H1 (cell line): ENCODE data around the gene EPYC. TPM values are rescaled to one million over a fixed set of nuclear protein-coding genes. Genes with fewer than 3 reads are reported as not detected.
A peak's percentile ranks its signal among the peaks of the same experiment; 100 is the strongest.

Experiments
- CTCF ChIA-PET: fragments of 300-600 bp; sonication (Branson Sonifier 250); formaldehyde crosslinking; loops from one replicate; lab custom pipeline; 2021; ENCODE audit not compliant: partially characterized antibody; lab: Charles Lee
- POLR2A ChIA-PET: fragments of 300-600 bp; sonication (Branson Sonifier 250); formaldehyde crosslinking; loops from one replicate; lab custom pipeline; 2021; ENCODE audit warnings: inconsistent platforms; ENCODE audit not compliant: partially characterized antibody; lab: Charles Lee
- DNase-seq, 2 experiments: peaks; one replicate each; pipeline versions ENCODE4 v3.0.0 to v3.0.0-alpha.2; 2010 to 2022; ENCODE audit warnings: low spot score in 2 of 2, low read depth in 1 of 2, mixed read lengths in 1 of 2
- FAIRE-seq: peaks from 2 replicates; lab custom pipeline; 2011; peaks lifted over from hg19 to GRCh38; lab: Jason Lieb, UNC
- H2AFZ ChIP-seq: 2 replicates; pipeline ENCODE4 v1.8.1; 2012; ENCODE audit warnings: low read length, inconsistent platforms
- H2AK5ac ChIP-seq: 2 replicates; pipeline ENCODE4 v1.6.1; 2013; ENCODE audit warnings: low read depth, low read length
- H2BK120ac ChIP-seq: replicated peaks from 2 replicates; pipeline ENCODE3; 2013; ENCODE audit warnings: low read depth, low read length, inconsistent platforms
- H2BK12ac ChIP-seq: 2 replicates; pipeline ENCODE4 v1.6.1; 2013; ENCODE audit warnings: low read depth, low read length
- H2BK15ac ChIP-seq: 2 replicates; pipeline ENCODE4 v1.6.1; 2013; ENCODE audit warnings: low read length
- H2BK20ac ChIP-seq: 2 replicates; pipeline ENCODE4 v1.6.1; 2013; ENCODE audit warnings: low read length
- H2BK5ac ChIP-seq: 2 replicates; pipeline ENCODE4 v1.6.1; 2013; ENCODE audit warnings: low read depth, low read length
- H3K14ac ChIP-seq: 2 replicates; pipeline ENCODE4 v1.6.1; 2013; ENCODE audit warnings: inconsistent platforms; ENCODE audit not compliant: insufficient read length
- H3K18ac ChIP-seq: 2 replicates; pipeline ENCODE4 v1.6.1; 2013; ENCODE audit warnings: low read length; ENCODE audit errors: extremely low read depth
- H3K23ac ChIP-seq: 2 replicates; pipeline ENCODE4 v1.6.1; 2013; ENCODE audit warnings: inconsistent platforms; ENCODE audit not compliant: insufficient read length
- H3K23me2 ChIP-seq: 2 replicates; pipeline ENCODE4 v1.6.1; 2013; ENCODE audit warnings: low read depth, low read length
- H3K27ac ChIP-seq: 2 replicates; pipeline ENCODE4 v1.6.1; 2011; ENCODE audit warnings: low read depth, low read length, inconsistent platforms
- H3K27me3 ChIP-seq, 4 experiments: replicated peaks in 1 of 4; 1 replicate in 1 of 4; 2 replicates in 3 of 4; pipeline versions ENCODE4 v1.6.1 to v1.8.1; 2011 to 2013; ENCODE audit warnings: low read length in 3 of 4, mild to moderate bottlenecking in 3 of 4, inconsistent platforms in 2 of 4, mixed read lengths in 2 of 4, moderate library complexity in 1 of 4; ENCODE audit not compliant: control insufficient read depth in 3 of 4, insufficient read depth in 3 of 4; ENCODE audit errors: extremely low read depth in 1 of 4
- H3K36me3 ChIP-seq, 4 experiments: 2 replicates each; pipeline versions ENCODE4 v1.6.1 to v1.8.1; 2011 to 2013; ENCODE audit warnings: mild to moderate bottlenecking in 4 of 4, low read length in 3 of 4, moderate library complexity in 2 of 4, control low read depth in 1 of 4, inconsistent platforms in 1 of 4; ENCODE audit not compliant: insufficient read depth in 4 of 4, control insufficient read depth in 2 of 4
- H3K4ac ChIP-seq: replicated peaks from 2 replicates; pipeline ENCODE3; 2013; ENCODE audit warnings: low read length, low read depth, mixed read lengths, inconsistent platforms; ENCODE audit not compliant: insufficient read length
- H3K4me1 ChIP-seq, 4 experiments: replicated peaks in 1 of 4; 1 replicate in 1 of 4; 2 replicates in 3 of 4; pipeline versions ENCODE4 v1.6.1 to v1.8.1; 2011 to 2013; ENCODE audit warnings: low read length in 3 of 4, inconsistent platforms in 2 of 4, mixed read lengths in 1 of 4; ENCODE audit not compliant: insufficient read depth in 4 of 4, control insufficient read depth in 3 of 4
- H3K4me2 ChIP-seq, 2 experiments: 2 replicates each; pipeline versions ENCODE4 v1.6.1 to v1.8.1; 2011 to 2013; ENCODE audit warnings: low read depth in 2 of 2, low read length in 2 of 2, control low read depth in 1 of 2, inconsistent platforms in 1 of 2, mild to moderate bottlenecking in 1 of 2; ENCODE audit not compliant: insufficient read depth in 1 of 2
- H3K4me3 ChIP-seq, 4 experiments: fragments of 200-600, 300-600 bp in 1 of 4; sonication (generic), shearing (Covaris generic), sonication (Bioruptor Twin) in 1 of 4; 2 replicates each; pipeline versions ENCODE4 v1.5.1 to v1.8.1; 2011 to 2016; ENCODE audit warnings: low read length in 4 of 4, low read depth in 3 of 4, control low read depth in 2 of 4, inconsistent platforms in 2 of 4, mild to moderate bottlenecking in 2 of 4, mixed read lengths in 1 of 4, moderate library complexity in 1 of 4; ENCODE audit not compliant: insufficient read depth in 2 of 4; ENCODE audit errors: extremely low read depth in 1 of 4
- H3K56ac ChIP-seq: replicated peaks from 2 replicates; pipeline ENCODE3; 2013; ENCODE audit warnings: low read depth, mild to moderate bottlenecking, mixed read lengths, low read length, inconsistent platforms; ENCODE audit not compliant: insufficient read length
- H3K79me1 ChIP-seq: 2 replicates; pipeline ENCODE4 v1.6.1; 2013; ENCODE audit warnings: low read depth, low read length, control low read depth
- H3K79me2 ChIP-seq, 2 experiments: 2 replicates each; pipeline versions ENCODE4 v1.6.1 to v1.8.1; 2012 to 2013; ENCODE audit warnings: low read length in 2 of 2, mild to moderate bottlenecking in 2 of 2, inconsistent platforms in 1 of 2; ENCODE audit not compliant: insufficient read depth in 2 of 2, control insufficient read depth in 1 of 2
- H3K9ac ChIP-seq, 4 experiments: replicated peaks in 1 of 4; 1 replicate in 1 of 4; 2 replicates in 3 of 4; pipeline versions ENCODE4 v1.6.1 to v1.8.1; 2011 to 2013; ENCODE audit warnings: low read depth in 3 of 4, low read length in 3 of 4, control low read depth in 2 of 4, mild to moderate bottlenecking in 2 of 4, moderate library complexity in 2 of 4, inconsistent platforms in 1 of 4; ENCODE audit errors: extremely low read depth in 1 of 4
- H3K9me3 ChIP-seq, 2 experiments: 2 replicates each; pipeline versions ENCODE4 v1.6.1 to v1.8.1; 2012 to 2013; ENCODE audit warnings: mild to moderate bottlenecking in 2 of 2, moderate library complexity in 2 of 2, control low read depth in 1 of 2, inconsistent platforms in 1 of 2, low read depth in 1 of 2, low read length in 1 of 2, mixed read lengths in 1 of 2; ENCODE audit not compliant: insufficient read depth in 2 of 2
- H4K20me1 ChIP-seq, 2 experiments: replicated peaks in 1 of 2; 2 replicates each; pipeline versions ENCODE3 to v1.8.1; 2011 to 2013; ENCODE audit warnings: inconsistent platforms in 2 of 2, low read length in 2 of 2, mild to moderate bottlenecking in 1 of 2; ENCODE audit not compliant: insufficient read depth in 2 of 2, control insufficient read depth in 1 of 2
- H4K5ac ChIP-seq: 2 replicates; pipeline ENCODE4 v1.6.1; 2013; ENCODE audit warnings: low read length, low read depth, mixed read lengths, inconsistent platforms; ENCODE audit not compliant: insufficient read length
- H4K8ac ChIP-seq: 2 replicates; pipeline ENCODE4 v1.8.0; 2013; ENCODE audit warnings: mild to moderate bottlenecking, moderate library complexity, low read length, inconsistent platforms; ENCODE audit not compliant: insufficient read depth; ENCODE audit errors: extremely low read depth
- H4K91ac ChIP-seq: replicated peaks from 2 replicates; pipeline ENCODE3; 2013; ENCODE audit warnings: low read length, mixed read lengths, inconsistent platforms; ENCODE audit not compliant: insufficient read length
- BCL11A ChIP-seq, 2 experiments: IDR thresholded peaks; one replicate each; pipeline ENCODE4 v1.6.1; 2011; ENCODE audit warnings: low read depth in 2 of 2, low read length in 2 of 2, mild to moderate bottlenecking in 2 of 2
- CREB1 ChIP-seq: IDR thresholded peaks from 2 replicates; pipeline ENCODE4 v1.6.1; 2012; ENCODE audit warnings: inconsistent platforms
- NRF1 ChIP-seq: IDR thresholded peaks from 2 replicates; pipeline ENCODE4 v1.6.1; 2011; ENCODE audit warnings: mild to moderate bottlenecking, low read depth, low read length, improper control_type of control experiment
- POLR2A ChIP-seq, 2 experiments: IDR thresholded peaks; 1 replicate in 1 of 2; 2 replicates in 1 of 2; pipeline ENCODE4 v1.6.1; 2011; ENCODE audit warnings: low read depth in 2 of 2, low read length in 2 of 2, mild to moderate bottlenecking in 2 of 2; ENCODE audit errors: control extremely low read depth in 1 of 2
- SRF ChIP-seq: IDR thresholded peaks from 2 replicates; pipeline ENCODE4 v1.6.1; 2011; ENCODE audit warnings: mild to moderate bottlenecking, low read depth, low read length, moderate library complexity
- WGBS, 2 experiments: shearing (Covaris generic) in 1 of 2; methylation state at CpG; one replicate each; pipeline versions ENCODE4 v1.1.6 to v1.1.7; 2013 to 2015; ENCODE audit warnings: low lambda C conversion rate in 2 of 2, mixed read lengths in 2 of 2, inconsistent platforms in 1 of 2, low coverage in 1 of 2, missing lambda C conversion rate in 1 of 2; ENCODE audit not compliant: insufficient replicate concordance in 2 of 2, insufficient coverage in 1 of 2, insufficient read length in 1 of 2; ENCODE audit errors: extremely low coverage in 1 of 2, missing lambda C conversion rate in 1 of 2; 5-methylcytosine and 5-hydroxymethylcytosine counted together
- polyA plus RNA-seq, 7 experiments: library from polyadenylated mRNA; depleted of rRNA in 3 of 7; stranded (reverse) in 5 of 7; unstranded in 2 of 7; fragments of >200 nt in 5 of 7; fragments of 200-250 nt in 2 of 7; gene quantifications; 1 replicate in 5 of 7; 2 replicates in 1 of 7; 4 replicates in 1 of 7; pipeline versions ENCODE4 v1.2.1 to v1.2.3, GENCODE V29; 2011 to 2013; ENCODE audit warnings: missing spikeins in 2 of 7, mixed read lengths in 2 of 7
- total RNA-seq: library from RNA; stranded (reverse); fragmentation: NEBNext Ultra II Directional; extraction: Animal tissue kit (Norgen Biotek cat#: 25700); gene quantifications from 2 replicates; pipeline ENCODE4 v1.2.1, GENCODE V29; 2021
- TF ChIP-seq, protein P1 (sequence below): IDR thresholded peaks from 2 replicates; pipeline ENCODE4 v1.6.1; 2011; ENCODE audit warnings: low read depth, mild to moderate bottlenecking, low read length; ENCODE audit not compliant: insufficient read depth

EPYC gene
- total and polyA plus RNA-seq, 2 of the 8 experiments (the other 6 are each of a cell fraction or from before 2014, with no cell fraction given) = not detected

DNA sequence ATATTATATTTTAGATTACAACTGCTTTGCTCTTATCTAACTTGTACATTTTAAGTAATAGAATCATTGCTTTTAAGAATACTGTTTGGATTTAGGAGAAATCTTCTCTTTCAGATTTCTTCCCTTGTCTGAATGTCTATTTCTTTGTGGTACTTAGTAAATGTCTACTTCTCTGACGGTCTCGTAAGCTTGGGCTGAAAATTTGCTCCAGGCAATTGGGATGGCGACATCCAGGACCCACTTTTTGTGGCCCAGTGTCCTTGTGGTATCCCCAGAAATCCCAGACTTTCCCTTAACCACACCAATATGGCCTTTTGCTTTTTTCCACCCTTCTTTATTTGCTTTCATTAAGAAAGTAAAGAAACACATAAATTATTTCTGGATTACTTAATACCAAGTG, 25.8 kb downstream of the EPYC start:
- Histone ChIP-seq H4K5ac (no peak overlapping the region), H2BK12ac (no peak overlapping the region), H3K79me1 (no peaks in the 10 kb centered on the region), H2BK15ac (no peak overlapping the region), H2BK20ac (no peak overlapping the region), H3K36me3 (no peaks in the 10 kb centered on the region), H3K56ac (no peak overlapping the region), H4K20me1 (peaks cover 0 to 1% of the 10 kb centered on the region in 2 experiments), H3K27ac (no peak overlapping the region), H3K18ac (no peak overlapping the region), H2AFZ (no peak overlapping the region), H3K4me3 (no peak overlapping the region), H3K14ac (no peak overlapping the region), H2AK5ac (no peak overlapping the region), H3K27me3 (peaks cover 6 to 24% (median 12%) of the 10 kb centered on the region in 4 experiments), H2BK120ac (no peak overlapping the region)
- FAIRE-seq = no peak
- CTCF ChIA-PET = interaction anchor here (1.1 to 2.6 kb wide), 9 partner anchors 130 to 387 kb away, joined by 3 to 17 read pairs (median 7); no protein-coding TSS in a partner anchor
- WGBS, 2 experiments = 88% methylated on average over 3 of the region's 3 CpGs; no CpG with 5 or more reads in 1 of the 2 experiments
- POLR2A ChIA-PET = no interaction called here
- TF ChIP-seq NRF1 (no peak), BCL11A (IDR thresholded peaks at IDR 0.05; ENCODE audit: low read depth in 2 of 2, low read length in 2 of 2) (no peak), SRF (no peak), CREB1 (no peak), POLR2A (IDR thresholded peaks at IDR 0.05; ENCODE audit: control extremely low read depth in 1 of 2, low read depth in 2 of 2, low read length in 2 of 2) (no peak)
- TF ChIP-seq, protein P1, sequence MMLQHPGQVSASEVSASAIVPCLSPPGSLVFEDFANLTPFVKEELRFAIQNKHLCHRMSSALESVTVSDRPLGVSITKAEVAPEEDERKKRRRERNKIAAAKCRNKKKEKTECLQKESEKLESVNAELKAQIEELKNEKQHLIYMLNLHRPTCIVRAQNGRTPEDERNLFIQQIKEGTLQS = no peak
- TF ChIP-seq, all 59 proteins: peak for 0
- Histone ChIP-seq H4K91ac (no peak overlapping the region), H3K23me2 (no peaks in the 10 kb centered on the region), H3K4me2 (no peak overlapping the region), H3K4ac (no peak overlapping the region), H3K23ac (no peak overlapping the region), H2BK5ac (no peak overlapping the region), H4K8ac (peak overlapping the region; percentile 68; the same call in 1 of the 2 replicates), H3K4me1 (peaks cover 0 to 3% (median under 1%) of the 10 kb centered on the region in 4 experiments; a peak in 2 of 7 replicates), H3K9me3 (no peaks in the 10 kb centered on the region), H3K79me2 (no peaks in the 10 kb centered on the region), H3K9ac (no peak overlapping the region)
- DNase-seq = no peak
